Effector memory CD8-positive, alpha-beta T cell (primary cell): ENCODE results near the gene TMEM271.
"Not testable (repeated sequence)": the region's sequence is repeated elsewhere in the genome, so short reads cannot be mapped to it uniquely, and the experiment has no call there.

Source experiments
- ATAC-seq: fragments of 150-1000 bp; cut with Tn5 transposase; replicated peaks from 2 replicates; pipeline ENCODE4 v1.10.0; 2021; ENCODE audit warnings: mild to moderate bottlenecking, moderate library complexity
- DNase-seq, 3 experiments: peaks; one replicate each; pipeline ENCODE4 v3.0.0; 2021
- H3K27ac Mint-ChIP-seq, 2 donors: one replicate each; pipeline ENCODE4 v1.8.0; 2022; ENCODE audit warnings: mild to moderate bottlenecking in 2 of 2, mixed read lengths in 2 of 2, moderate library complexity in 2 of 2
- H3K27me3 Mint-ChIP-seq, 2 donors: one replicate each; pipeline ENCODE4 v1.8.0; 2022; ENCODE audit warnings: mixed read lengths in 2 of 2
- H3K36me3 Mint-ChIP-seq: one replicate; pipeline ENCODE4 v1.8.0; 2022; ENCODE audit warnings: mild to moderate bottlenecking, moderate library complexity, mixed read lengths; ENCODE audit not compliant: insufficient read depth
- H3K4me1 Mint-ChIP-seq, 2 donors: one replicate each; pipeline ENCODE4 v1.8.0; 2022; ENCODE audit warnings: low read depth in 2 of 2, mixed read lengths in 2 of 2
- H3K4me3 Mint-ChIP-seq, 2 donors: one replicate each; pipeline ENCODE4 v1.8.0; 2022; ENCODE audit warnings: mild to moderate bottlenecking in 2 of 2, mixed read lengths in 2 of 2, moderate library complexity in 2 of 2
- H3K9me3 Mint-ChIP-seq, 2 donors: one replicate each; pipeline ENCODE4 v1.8.0; 2022; ENCODE audit warnings: mixed read lengths in 2 of 2

The TMEM271 gene

GRCh38 chr4:554793-555320 lies 21.2 kb downstream of the TMEM271 start:
- H3K9me3 Mint-ChIP-seq, H3K4me1 Mint-ChIP-seq, H3K27ac Mint-ChIP-seq, H3K36me3 Mint-ChIP-seq, H3K4me3 Mint-ChIP-seq, DNase-seq, ATAC-seq, H3K27me3 Mint-ChIP-seq: not testable (repeated sequence)

GRCh38 chr4:552019-552418 lies 24.1 kb downstream of the TMEM271 start:
- Mint-ChIP-seq H3K4me1 (peaks cover 0 to 3% of the 10 kb centered on the region in 2 donors), H3K27me3 (peaks cover 6 to 16% of the 10 kb centered on the region in 2 donors), H3K9me3 (peaks cover 0 to 2% of the 10 kb centered on the region in 2 donors), H3K36me3 (no peaks in the 10 kb centered on the region), H3K4me3 (no peak overlapping the region), H3K27ac (no peak overlapping the region)
- ATAC-seq = no peak
- DNase-seq = no peak

- not testable (repeated sequence) for H3K9me3 Mint-ChIP-seq
Measured at GRCh38 chr4:550268-550667, 25.8 kb downstream of the TMEM271 start.

GRCh38 chr4:548976-549375 lies 27.1 kb downstream of the TMEM271 start:
- Mint-ChIP-seq H3K9me3 (peaks cover 6 to 8% of the 10 kb centered on the region in 2 donors), H3K36me3 (no peaks in the 10 kb centered on the region), H3K4me1 (peaks cover 0 to 3% of the 10 kb centered on the region in 2 donors), H3K4me3 (no peak overlapping the region), H3K27ac (no peak overlapping the region), H3K27me3 (peaks cover 18 to 24% of the 10 kb centered on the region in 2 donors)
- ATAC-seq (no peak), DNase-seq (no peak)

More at GRCh38 chr4:550268-550667, 25.8 kb downstream of the TMEM271 start:
- H3K36me3 Mint-ChIP-seq, ATAC-seq, H3K4me3 Mint-ChIP-seq, DNase-seq, H3K27ac Mint-ChIP-seq, H3K4me1 Mint-ChIP-seq: not testable (repeated sequence)
- H3K27me3 Mint-ChIP-seq = peaks cover 18 to 24% of the 10 kb centered on the region in 2 donors

- H3K27ac Mint-ChIP-seq = no peak overlapping the region
- no peak overlapping the region for H3K4me3 Mint-ChIP-seq
- DNase-seq = no peak
- ATAC-seq = no peak
- H3K27me3 Mint-ChIP-seq = peaks cover 18 to 24% of the 10 kb centered on the region in 2 donors
- peaks cover 0 to 3% of the 10 kb centered on the region in 2 donors for H3K4me1 Mint-ChIP-seq
- no peaks in the 10 kb centered on the region for H3K36me3 Mint-ChIP-seq
- H3K9me3 Mint-ChIP-seq = peaks cover 6 to 16% of the 10 kb centered on the region in 2 donors
Measured at GRCh38 chr4:545612-546011, 30.5 kb downstream of the TMEM271 start.

GRCh38 chr4:544386-545105 lies 31.5 kb downstream of the TMEM271 start:
- Mint-ChIP-seq H3K27me3 (peaks cover 18 to 21% of the 10 kb centered on the region in 2 donors), H3K36me3 (no peaks in the 10 kb centered on the region), H3K27ac (no peak overlapping the region), H3K4me1 (peaks cover 0 to 3% of the 10 kb centered on the region in 2 donors), H3K9me3 (peaks cover 6 to 16% of the 10 kb centered on the region in 2 donors), H3K4me3 (no peak overlapping the region)
- DNase-seq (no peak), ATAC-seq (no peak)

GRCh38 chr4:541271-541670 lies 34.8 kb downstream of the TMEM271 start:
- H3K27me3 Mint-ChIP-seq = peaks cover 6 to 7% of the 10 kb centered on the region in 2 donors
- peaks cover 3% of the 10 kb centered on the region for H3K36me3 Mint-ChIP-seq
- H3K4me1 Mint-ChIP-seq = no peaks in the 10 kb centered on the region
- peaks cover 5 to 16% of the 10 kb centered on the region in 2 donors for H3K9me3 Mint-ChIP-seq
- ATAC-seq = no peak
- H3K4me3 Mint-ChIP-seq = no peak overlapping the region
- H3K27ac Mint-ChIP-seq = no peak overlapping the region
- no peak for DNase-seq

- no peaks in the 10 kb centered on the region for H3K27me3 Mint-ChIP-seq
- H3K4me1 Mint-ChIP-seq = no peaks in the 10 kb centered on the region
- peaks cover 3% of the 10 kb centered on the region for H3K36me3 Mint-ChIP-seq
- peaks cover 0 to 4% of the 10 kb centered on the region in 2 donors for H3K9me3 Mint-ChIP-seq
- no peak overlapping the region for H3K4me3 Mint-ChIP-seq
- ATAC-seq (no peak), DNase-seq (no peak)
- H3K27ac Mint-ChIP-seq = no peak overlapping the region
Measured at GRCh38 chr4:538542-539142, 37.5 kb downstream of the TMEM271 start.

- H3K27ac Mint-ChIP-seq = no peak overlapping the region
- peaks cover 3% of the 10 kb centered on the region for H3K36me3 Mint-ChIP-seq
- no peak overlapping the region for H3K4me3 Mint-ChIP-seq
- H3K27me3 Mint-ChIP-seq = no peaks in the 10 kb centered on the region
- peaks cover 0 to 2% of the 10 kb centered on the region in 2 donors for H3K4me1 Mint-ChIP-seq
- DNase-seq (no peak), ATAC-seq (no peak)
- no peaks in the 10 kb centered on the region for H3K9me3 Mint-ChIP-seq
Measured at GRCh38 chr4:537436-538264, 38.4 kb downstream of the TMEM271 start.

GRCh38 chr4:536351-536972 lies 39.6 kb downstream of the TMEM271 start:
- no peaks in the 10 kb centered on the region for H3K9me3 Mint-ChIP-seq
- no peak for ATAC-seq
- H3K4me3 Mint-ChIP-seq = no peak overlapping the region
- H3K4me1 Mint-ChIP-seq = peaks cover 3 to 7% of the 10 kb centered on the region in 2 donors
- H3K27me3 Mint-ChIP-seq = no peaks in the 10 kb centered on the region
- H3K36me3 Mint-ChIP-seq = peaks cover 3% of the 10 kb centered on the region
- DNase-seq = no peak
- H3K27ac Mint-ChIP-seq = no peak overlapping the region

GRCh38 chr4:535924-536281 lies 40.2 kb downstream of the TMEM271 start:
- Mint-ChIP-seq H3K27me3 (no peaks in the 10 kb centered on the region), H3K4me3 (no peak overlapping the region), H3K9me3 (no peaks in the 10 kb centered on the region)

GRCh38 chr4:535181-535923 lies 40.7 kb downstream of the TMEM271 start:
- Mint-ChIP-seq H3K27me3 (no peaks in the 10 kb centered on the region), H3K9me3 (no peaks in the 10 kb centered on the region), H3K36me3 (peaks cover 10% of the 10 kb centered on the region), H3K4me3 (no peak overlapping the region), H3K4me1 (peaks cover 3 to 7% of the 10 kb centered on the region in 2 donors), H3K27ac (no peak overlapping the region)
- DNase-seq (no peak), ATAC-seq (no peak)

More at GRCh38 chr4:535924-536281, 40.2 kb downstream of the TMEM271 start:
- Mint-ChIP-seq H3K36me3 (peaks cover 6% of the 10 kb centered on the region), H3K27ac (no peak overlapping the region), H3K4me1 (peaks cover 3 to 7% of the 10 kb centered on the region in 2 donors)
- DNase-seq (no peak), ATAC-seq (no peak)
